Activated CD4-positive, CD25-positive, alpha-beta regulatory T cell treated with anti-CD3 and anti-CD28 coated beads, Interleukin-2, amount 50 U/mL, for 16 hours (primary cell): ENCODE results near the gene MAFB.

ENCODE experiments used
- DNase-seq: peaks from one replicate; pipeline ENCODE4 v3.0.0-alpha.2; 2020; ENCODE audit warnings: low read depth, low spot score

The MAFB gene

GRCh38 chr20:40682104-40682981, 6.7 kb downstream of the MAFB start:
- no peak for DNase-seq

- no peak for DNase-seq
These were observed 7.4 kb downstream of the MAFB start for GRCh38 chr20:40681684-40682083.

- no peak for DNase-seq
These were observed 7.9 kb downstream of the MAFB start for GRCh38 chr20:40681165-40681564.

- no peak for DNase-seq
These were observed 8.7 kb downstream of the MAFB start for GRCh38 chr20:40680161-40680959.

GRCh38 chr20:40679184-40679583, 9.9 kb downstream of the MAFB start:
- no peak for DNase-seq

- no peak for DNase-seq
These were observed 10.7 kb downstream of the MAFB start for GRCh38 chr20:40678286-40678875.

GRCh38 chr20:40677343-40677924, 11.6 kb downstream of the MAFB start:
- no peak for DNase-seq

GRCh38 chr20:40676491-40677269, 12.4 kb downstream of the MAFB start:
- DNase-seq = no peak

GRCh38 chr20:40675599-40676221, 13.3 kb downstream of the MAFB start:
- no peak for DNase-seq

GRCh38 chr20:40673442-40673841, 15.6 kb downstream of the MAFB start:
- no peak for DNase-seq

GRCh38 chr20:40672095-40672494, 16.9 kb downstream of the MAFB start:
- no peak for DNase-seq

GRCh38 chr20:40670253-40670652, 18.8 kb downstream of the MAFB start:
- DNase-seq = no peak

- DNase-seq = no peak
These were observed 19.3 kb downstream of the MAFB start for GRCh38 chr20:40669692-40670091.

GRCh38 chr20:40668449-40669228, 20.4 kb downstream of the MAFB start:
- no peak for DNase-seq

- DNase-seq = no peak
These were observed 21.5 kb downstream of the MAFB start for GRCh38 chr20:40667503-40667902.

- no peak for DNase-seq
These were observed 22.7 kb downstream of the MAFB start for GRCh38 chr20:40666336-40666735.

GRCh38 chr20:40664891-40665290, 24.1 kb downstream of the MAFB start:
- DNase-seq = no peak

GRCh38 chr20:40663991-40664880, 24.8 kb downstream of the MAFB start:
- no peak for DNase-seq

GRCh38 chr20:40663304-40663790, 25.7 kb downstream of the MAFB start:
- DNase-seq = no peak
